HG02642 (cell line): ENCODE data around the gene RHEX.
"Not testable (repeated sequence)": the region's sequence is repeated elsewhere in the genome, so short reads cannot be mapped to it uniquely, and the experiment has no call there.

ENCODE experiments used
- ATAC-seq: cut with Tn5 transposase; IDR thresholded peaks from one replicate; pipeline ENCODE4 v1.9.1; 2021; ENCODE audit warnings: mild to moderate bottlenecking; ENCODE audit not compliant: unreplicated experiment, poor library complexity

The RHEX gene, protein sequence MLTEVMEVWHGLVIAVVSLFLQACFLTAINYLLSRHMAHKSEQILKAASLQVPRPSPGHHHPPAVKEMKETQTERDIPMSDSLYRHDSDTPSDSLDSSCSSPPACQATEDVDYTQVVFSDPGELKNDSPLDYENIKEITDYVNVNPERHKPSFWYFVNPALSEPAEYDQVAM

DNA sequence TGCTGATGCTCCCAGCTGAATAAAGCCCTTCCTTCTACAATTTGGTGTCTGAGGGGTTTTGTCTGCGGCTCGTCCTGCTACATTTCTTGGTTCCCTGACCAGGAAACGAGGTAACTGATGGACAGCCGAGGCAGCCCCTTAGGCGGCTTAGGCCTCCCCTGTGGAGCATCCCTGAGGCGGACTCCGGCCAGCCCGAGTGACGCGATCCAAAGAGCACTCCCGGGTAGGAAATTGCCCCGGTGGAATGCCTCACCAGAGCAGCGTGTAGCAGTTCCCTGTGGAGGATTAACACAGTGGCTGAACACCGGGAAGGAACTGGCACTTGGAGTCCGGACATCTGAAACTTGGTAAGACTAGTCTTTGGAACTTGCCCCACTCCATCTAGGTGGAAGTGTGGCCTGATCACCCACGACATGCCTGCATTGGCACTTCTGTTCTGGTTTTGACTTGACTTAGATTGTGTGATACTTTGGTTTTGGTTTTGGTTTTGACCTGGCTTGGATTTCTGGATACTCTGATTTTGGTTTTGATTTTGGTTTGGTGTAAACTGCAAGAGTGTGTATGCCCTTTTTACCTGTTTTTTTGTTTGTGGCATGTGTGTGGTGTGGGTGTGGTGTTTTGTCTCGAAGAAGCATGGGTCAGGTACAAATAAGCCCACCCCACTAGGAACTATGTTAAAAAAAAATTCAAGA lies at the start of gene RHEX:
Gene RHEX (plus strand): TSS at position 255 of the 692 bp plus-strand sequence. CDS start 44,656 bp downstream, outside the sequence.
- ATAC-seq, result not testable (repeated sequence)

DNA sequence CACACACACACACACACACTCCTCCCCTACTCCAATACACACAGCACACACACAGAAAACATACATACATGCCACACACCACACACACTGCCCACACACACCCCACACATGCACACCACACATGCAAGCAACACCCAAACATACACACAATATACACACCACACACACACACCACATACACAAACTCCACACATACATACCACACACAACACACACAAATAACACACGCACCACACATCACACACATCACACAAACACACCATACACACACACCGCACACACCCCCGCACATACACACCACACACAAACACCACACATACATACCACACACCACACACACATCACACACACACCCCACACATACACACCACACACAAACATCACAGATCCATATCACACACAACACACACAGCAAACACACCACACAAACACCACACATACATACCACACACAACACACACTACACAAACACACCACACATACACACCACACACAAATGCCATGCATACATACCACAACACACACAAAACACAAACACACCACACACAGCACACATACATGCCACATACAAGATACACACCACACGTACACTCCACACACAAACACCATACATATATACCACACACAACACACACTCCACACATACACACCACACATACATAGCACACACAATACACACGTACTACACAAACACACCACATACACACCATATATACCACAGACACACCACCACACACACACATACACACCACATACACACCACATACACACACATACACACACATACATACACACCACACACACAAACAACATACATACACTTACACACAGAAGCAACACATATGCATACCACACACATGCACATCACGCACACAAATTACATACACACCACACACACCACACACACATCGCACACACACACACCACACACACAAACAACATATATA lies 48.8 kb upstream of the RHEX start:
- ATAC-seq, result no peak

DNA sequence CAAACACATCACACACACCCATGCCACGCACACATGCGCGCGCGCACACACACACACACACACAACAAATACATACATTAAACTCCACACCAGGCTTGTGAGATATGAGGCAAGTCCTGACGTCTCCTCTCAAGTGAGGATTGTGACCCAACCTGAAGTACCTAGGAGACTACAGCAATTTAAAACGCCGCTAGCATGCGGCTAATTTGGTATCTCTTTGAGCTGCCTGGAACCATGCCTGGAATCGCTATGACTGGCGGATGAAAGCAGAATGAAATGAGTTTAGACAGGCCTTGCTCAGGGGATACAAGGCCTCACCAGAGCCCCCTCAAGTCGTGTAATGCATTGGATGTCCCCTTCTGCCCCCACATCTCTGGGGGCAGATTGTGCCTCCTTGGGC lies 48.1 kb upstream of the RHEX start:
- ATAC-seq, result no peak

GRCh38 chr1:206005234-206005633 lies 47.7 kb upstream of the RHEX start:
- ATAC-seq, result no peak

GRCh38 chr1:206005778-206006180 lies 47.2 kb upstream of the RHEX start:
- no peak for ATAC-seq

- ATAC-seq, result no peak
These were observed 46.0 kb upstream of the RHEX start for GRCh38 chr1:206006946-206007345.

- no peak for ATAC-seq
These were observed 42.9 kb upstream of the RHEX start for GRCh38 chr1:206010060-206010459.

DNA sequence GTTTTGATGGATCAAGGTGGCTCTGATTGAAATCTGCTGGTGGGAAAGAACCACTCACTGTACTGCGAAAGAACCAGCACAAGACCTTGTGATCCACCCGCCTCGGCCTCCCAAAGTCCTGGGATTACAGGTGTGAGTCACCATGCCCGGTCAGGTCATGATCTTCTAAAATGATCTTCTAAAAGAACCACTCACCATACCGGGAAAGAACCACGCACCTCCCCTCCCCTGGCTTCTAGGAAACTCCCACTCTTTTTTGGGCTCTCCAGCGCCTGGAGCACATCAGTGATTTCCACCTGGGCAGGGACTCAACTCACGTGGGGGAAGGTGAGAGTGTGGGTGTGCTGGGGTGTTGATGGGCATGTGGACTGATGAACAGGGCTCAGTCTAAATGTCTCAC lies 41.9 kb upstream of the RHEX start:
- ATAC-seq, result no peak

GRCh38 chr1:206012086-206012859 lies 40.7 kb upstream of the RHEX start:
- ATAC-seq, result peak; percentile 97

GRCh38 chr1:206013026-206013795 lies 39.8 kb upstream of the RHEX start:
- no peak for ATAC-seq

DNA sequence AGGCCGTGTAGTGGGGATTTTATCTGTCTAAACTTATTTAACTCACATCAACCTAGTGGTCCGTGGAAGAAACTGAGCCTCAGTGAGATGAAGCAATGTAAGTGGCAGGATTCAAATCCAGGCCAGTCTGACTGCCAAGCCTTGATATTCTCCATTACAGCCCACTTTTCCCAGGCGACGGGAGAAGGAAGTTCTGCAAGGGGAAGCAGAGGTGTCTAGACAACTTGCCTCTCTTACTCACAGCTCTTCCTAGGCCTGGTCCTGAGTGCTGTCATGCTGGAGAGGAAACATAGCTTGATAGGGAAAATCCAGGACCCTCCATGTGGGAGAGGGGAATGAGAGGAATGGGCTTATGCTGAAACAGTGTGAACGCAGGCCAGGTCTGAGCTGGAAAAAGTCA lies 38.4 kb upstream of the RHEX start:
- no peak for ATAC-seq

GRCh38 chr1:206015071-206015470 lies 37.9 kb upstream of the RHEX start:
- no peak for ATAC-seq

GRCh38 chr1:206020393-206021007 lies 32.5 kb upstream of the RHEX start:
- ATAC-seq, result no peak

DNA sequence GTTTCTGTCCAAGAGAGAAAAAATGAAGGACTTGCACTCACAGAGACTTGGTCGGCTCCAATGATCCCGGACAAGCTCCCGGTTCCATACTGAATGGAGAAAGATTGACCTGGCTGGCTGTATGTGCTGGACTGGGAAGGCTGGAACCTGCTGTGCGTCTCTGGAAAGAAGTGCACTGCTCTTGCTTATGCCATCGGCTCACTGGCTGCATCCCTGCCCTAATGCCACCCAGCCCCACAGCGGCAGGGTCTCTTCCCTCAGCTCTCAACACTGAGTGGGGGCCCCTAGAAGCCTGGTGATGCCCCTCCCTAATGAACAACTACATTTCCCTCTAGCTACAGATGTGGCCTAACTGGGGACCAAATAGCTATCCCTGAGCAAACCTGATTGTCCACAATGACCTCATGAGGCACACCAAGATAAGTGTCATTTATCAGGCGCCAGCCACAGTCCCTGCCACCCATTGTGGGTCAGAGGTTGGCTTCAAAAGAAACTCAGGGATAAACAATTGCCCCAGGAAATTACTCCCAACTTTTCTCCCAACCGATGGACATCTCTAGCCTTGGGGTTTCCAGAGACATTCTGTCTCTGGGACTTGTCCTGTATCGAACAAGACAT lies 31.9 kb upstream of the RHEX start:
- no peak for ATAC-seq

DNA sequence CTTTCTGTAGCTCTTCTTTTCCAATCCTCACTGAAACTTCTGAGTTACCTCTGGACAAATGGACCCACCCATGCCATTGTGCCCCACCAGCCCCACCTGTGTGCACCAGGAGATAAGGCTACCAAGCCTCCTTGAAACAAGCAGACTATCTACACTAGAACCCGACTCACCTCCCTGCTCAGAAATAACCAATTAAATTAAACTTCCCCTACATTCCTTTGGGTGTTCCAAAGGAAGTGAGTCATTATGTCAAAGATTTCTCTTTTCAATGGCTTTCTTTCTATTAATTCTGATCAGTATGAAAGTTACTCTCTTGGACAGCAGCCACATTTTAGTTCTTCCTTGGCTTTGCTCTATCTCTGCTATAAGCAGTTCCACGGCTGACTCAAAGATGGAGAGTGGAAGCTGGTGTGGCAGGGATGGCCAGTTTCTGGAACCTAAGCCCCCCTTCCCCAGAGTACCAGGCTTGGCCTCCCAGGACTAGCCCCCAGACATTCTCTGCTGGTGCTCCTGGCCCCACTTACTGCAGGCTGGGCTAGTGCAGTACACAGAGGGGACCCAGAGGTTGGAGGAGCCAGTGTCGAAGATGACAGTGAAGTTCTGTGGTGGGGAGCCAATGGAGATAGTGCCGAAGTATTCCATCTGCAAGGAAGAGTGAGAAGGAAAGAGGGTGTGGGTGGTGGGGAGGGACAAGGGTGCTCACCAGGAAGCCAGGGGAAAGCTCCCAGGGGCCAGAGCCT lies 31.2 kb upstream of the RHEX start:
- ATAC-seq, result no peak

- ATAC-seq, result no peak
These were observed 30.2 kb upstream of the RHEX start for GRCh38 chr1:206022766-206023165.

DNA sequence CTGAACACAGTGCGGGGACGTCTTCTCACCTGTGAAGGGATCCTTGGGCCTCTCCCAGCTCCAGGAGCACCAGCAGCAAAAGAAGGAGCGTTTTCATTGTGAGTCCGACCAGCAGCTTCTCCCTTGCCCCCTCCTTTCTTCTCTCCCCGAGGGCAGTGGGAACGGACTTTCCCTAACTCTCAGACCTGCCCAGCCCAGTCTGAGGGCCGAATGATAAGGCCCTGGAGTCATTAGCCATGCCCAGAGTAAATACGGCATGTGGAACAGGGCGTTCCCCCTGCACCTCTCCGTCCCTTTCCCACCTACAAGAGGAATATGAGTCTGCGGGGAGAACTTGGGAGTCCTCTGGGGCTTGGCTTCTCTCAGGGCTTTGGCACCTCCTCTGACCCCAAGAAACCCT lies 29.3 kb upstream of the RHEX start, which contains the start of gene CTSE:
Gene CTSE (minus strand): TSS at position 201 of the 400 bp plus-strand sequence. CDS start 104 bp downstream, at position 97.
- ATAC-seq, result no peak

DNA sequence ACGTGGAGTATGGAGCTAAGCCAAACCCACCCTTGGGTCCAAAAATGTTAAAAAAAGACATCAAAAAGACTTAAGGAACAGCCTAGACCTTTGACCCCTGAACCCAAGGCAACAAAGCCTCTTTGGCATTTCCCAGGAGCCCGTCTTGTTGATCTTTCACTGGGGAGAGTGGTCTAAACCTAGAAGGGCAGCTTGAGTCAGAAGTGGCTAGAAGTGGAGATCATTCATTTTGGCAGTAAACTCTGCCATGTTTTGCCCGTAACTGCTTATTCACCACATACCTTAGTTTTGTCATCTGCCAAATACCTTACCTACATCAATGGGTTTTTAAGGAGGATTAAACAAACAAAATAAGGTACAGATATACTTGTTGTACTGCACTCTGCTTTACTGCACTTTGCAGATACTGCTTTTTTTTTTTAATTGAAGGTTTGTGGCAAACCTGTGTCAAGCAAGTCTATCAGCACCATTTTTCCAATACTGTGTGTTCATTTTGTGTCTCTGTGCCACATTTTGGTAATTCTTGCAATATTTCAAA lies 27.6 kb upstream of the RHEX start:
- ATAC-seq, result no peak
